HCT116 (cell line): ENCODE results near the gene DOCK3. TPM values are rescaled to one million over a fixed set of nuclear protein-coding genes. Genes with fewer than 3 reads are reported as not detected.

Experiments
- ATAC-seq: fragments of 200-7000 bp; cut with Tn5 transposase; 2 replicates; pipeline ENCODE4 v1.9.1; 2020; ENCODE audit warnings: mild to moderate bottlenecking, moderate library complexity
- BruUV-seq: library from RNA; stranded (reverse); fragments of 400-500 nt; replicated peaks from 2 replicates; lab custom pipeline; 2021; lab: Mats Ljungman, UMichigan
- CTCF ChIA-PET: fragments of 300-600 bp; sonication (Branson Sonifier 250); formaldehyde crosslinking; loops from one replicate; lab custom pipeline; 2021; ENCODE audit warnings: antibody characterized with exemption; lab: Charles Lee
- POLR2A ChIA-PET: fragments of 300-600, 350-600 bp; sonication (Branson Sonifier 250); formaldehyde crosslinking; loops from one replicate; lab custom pipeline; 2021; ENCODE audit warnings: antibody characterized with exemption; lab: Charles Lee
- RAD21 ChIA-PET, 2 experiments: fragments of 300-600 bp; sonication (Branson Sonifier 250); formaldehyde crosslinking; loops; one replicate each; lab custom pipeline; 2023; ENCODE audit warnings: low total read pairs in 2 of 2; ENCODE audit not compliant: uncharacterized antibody in 2 of 2, unreplicated experiment in 2 of 2, low non-redundant PET in 1 of 2; lab: Charles Lee
- DNase-seq: peaks from one replicate; pipeline ENCODE4 v3.0.0-alpha.2; 2010; ENCODE audit warnings: low read depth, low spot score
- H2AFZ ChIP-seq: fragments of 200-600 bp; shearing (Covaris generic), sonication (generic); 2 replicates; pipeline ENCODE4 v1.6.1; 2017; ENCODE audit warnings: low read depth, mixed run types, mixed read lengths, antibody characterized with exemption, low read length; ENCODE audit not compliant: poor library complexity, severe bottlenecking
- H3K27ac ChIP-seq: 2 replicates; pipeline ENCODE4 v1.5.1; 2012; ENCODE audit warnings: low read depth, low read length
- H3K27me3 ChIP-seq: fragments of 200-600 bp; sonication (generic); 2 replicates; pipeline ENCODE4 v1.6.1; 2016; ENCODE audit warnings: mixed run types, low read length, mixed read lengths; ENCODE audit not compliant: insufficient read depth
- H3K36me3 ChIP-seq, 2 experiments: fragments of 200-500 bp in 1 of 2; fragments of 200-600 bp in 1 of 2; sonication (Bioruptor generic) in 1 of 2; sonication (generic) in 1 of 2; 2 replicates each; pipeline versions ENCODE4 v1.5.1 to v1.6.1; 2014 to 2016; ENCODE audit warnings: low read length in 2 of 2, inconsistent platforms in 1 of 2, mixed read lengths in 1 of 2, mixed run types in 1 of 2; ENCODE audit not compliant: insufficient read depth in 2 of 2, control insufficient read depth in 1 of 2
- H3K4me1 ChIP-seq, 2 experiments: fragments of 200-600 bp in 1 of 2; sonication (generic) in 1 of 2; 2 replicates each; pipeline versions ENCODE4 v1.5.1 to v1.6.1; 2012 to 2017; ENCODE audit warnings: low read length in 2 of 2, inconsistent platforms in 1 of 2, mild to moderate bottlenecking in 1 of 2, mixed read lengths in 1 of 2, mixed run types in 1 of 2, moderate library complexity in 1 of 2; ENCODE audit not compliant: insufficient read depth in 2 of 2, control insufficient read depth in 1 of 2
- H3K4me2 ChIP-seq: fragments of 200-600 bp; sonication (generic); 2 replicates; pipeline ENCODE4 v1.6.1; 2017; ENCODE audit warnings: mixed run types, low read length, mixed read lengths
- H3K4me3 ChIP-seq, 2 experiments: fragments of 200-600 bp in 1 of 2; sonication (generic) in 1 of 2; replicated peaks in 1 of 2; 2 replicates each; pipeline ENCODE4 v1.5.1; 2011 to 2016; ENCODE audit warnings: low read length in 2 of 2, control low read depth in 1 of 2, low read depth in 1 of 2, mild to moderate bottlenecking in 1 of 2, mixed read lengths in 1 of 2, mixed run types in 1 of 2
- H3K79me2 ChIP-seq: fragments of 200-600 bp; sonication (generic); 2 replicates; pipeline ENCODE4 v1.6.1; 2017; ENCODE audit warnings: mild to moderate bottlenecking, mixed run types, low read length, moderate library complexity, mixed read lengths; ENCODE audit not compliant: insufficient read depth
- H3K9ac ChIP-seq: fragments of 200-600 bp; sonication (generic); 2 replicates; pipeline ENCODE4 v1.6.1; 2016; ENCODE audit warnings: low read length, mixed read lengths
- H3K9me2 ChIP-seq: fragments of 200-600 bp; sonication (generic), shearing (Covaris generic); 2 replicates; pipeline ENCODE4 v1.6.1; 2017; ENCODE audit warnings: mixed run types, mild to moderate bottlenecking, moderate library complexity; ENCODE audit not compliant: insufficient read depth
- H3K9me3 ChIP-seq, 2 experiments: fragments of 200-500 bp in 1 of 2; fragments of 200-600 bp in 1 of 2; sonication (Bioruptor generic) in 1 of 2; sonication (generic) in 1 of 2; 2 replicates each; pipeline ENCODE4 v1.6.1; 2014 to 2017; ENCODE audit warnings: low read length in 2 of 2, mixed read lengths in 2 of 2, inconsistent platforms in 1 of 2, low read depth in 1 of 2, mild to moderate bottlenecking in 1 of 2, mixed run types in 1 of 2, moderate library complexity in 1 of 2; ENCODE audit not compliant: control insufficient read depth in 1 of 2, insufficient read depth in 1 of 2
- H4K20me1 ChIP-seq: fragments of 200-600 bp; sonication (generic), shearing (Covaris generic); 2 replicates; pipeline ENCODE4 v1.6.1; 2017; ENCODE audit warnings: mixed run types, mild to moderate bottlenecking, moderate library complexity; ENCODE audit not compliant: insufficient read depth
- CBX3 ChIP-seq: IDR thresholded peaks from 2 replicates; pipeline ENCODE4 v1.6.1; 2012; ENCODE audit warnings: low read depth
- CEBPB ChIP-seq: IDR thresholded peaks from 2 replicates; pipeline ENCODE4 v1.6.1; 2012; ENCODE audit warnings: low read depth
- CTCF ChIP-seq, 3 experiments: fragments of 200-600 bp in 1 of 3; sonication (generic) in 1 of 3; IDR thresholded peaks in 2 of 3; conservative IDR thresholded peaks in 1 of 3; 2 replicates each; pipeline ENCODE4 v1.5.1; 2012 to 2017; ENCODE audit warnings: low read depth in 2 of 3, low read length in 2 of 3, antibody characterized with exemption in 1 of 3, borderline replicate concordance in 1 of 3, control low read depth in 1 of 3, mild to moderate bottlenecking in 1 of 3, mixed read lengths in 1 of 3, mixed run types in 1 of 3, moderate library complexity in 1 of 3; ENCODE audit not compliant: insufficient read depth in 1 of 3
- EGR1 ChIP-seq: IDR thresholded peaks from 2 replicates; pipeline ENCODE4 v1.6.1; 2012; ENCODE audit warnings: low read depth
- EZH2 ChIP-seq: fragments of 200-600 bp; sonication (generic); IDR thresholded peaks from 2 replicates; pipeline ENCODE4 v1.6.1; 2017; ENCODE audit warnings: antibody characterized with exemption, mixed run types
- EZH2phosphoT487 ChIP-seq: fragments of 200-600 bp; IDR thresholded peaks from 2 replicates; pipeline ENCODE4 v1.6.1; 2018; ENCODE audit warnings: antibody characterized with exemption, borderline replicate concordance
- FOSL1 ChIP-seq: IDR thresholded peaks from 2 replicates; pipeline ENCODE4 v1.6.1; 2012; ENCODE audit warnings: low read depth
- MAX ChIP-seq: IDR thresholded peaks from 2 replicates; pipeline ENCODE4 v1.6.1; 2012
- POLR2A ChIP-seq: IDR thresholded peaks from 2 replicates; pipeline ENCODE4 v1.7.0; 2011; ENCODE audit warnings: borderline replicate concordance; ENCODE audit not compliant: insufficient read depth, insufficient read length; ENCODE audit errors: extremely low read depth
- POLR2AphosphoS5 ChIP-seq: IDR thresholded peaks from 2 replicates; pipeline ENCODE4 v1.6.1; 2011; ENCODE audit warnings: mild to moderate bottlenecking, low read depth, low read length, moderate library complexity
- RAD21 ChIP-seq: IDR thresholded peaks from 2 replicates; pipeline ENCODE4 v1.6.1; 2012; ENCODE audit warnings: low read depth, mild to moderate bottlenecking
- REST ChIP-seq: IDR thresholded peaks from 2 replicates; pipeline ENCODE4 v1.6.1; 2012; ENCODE audit warnings: low read depth
- SIN3A ChIP-seq: IDR thresholded peaks from 2 replicates; pipeline ENCODE4 v1.6.1; 2012; ENCODE audit warnings: low read depth
- SP1 ChIP-seq: IDR thresholded peaks from 2 replicates; pipeline ENCODE4 v1.6.1; 2012; ENCODE audit warnings: low read depth
- SRF ChIP-seq: IDR thresholded peaks from 2 replicates; pipeline ENCODE4 v1.6.1; 2012; ENCODE audit warnings: low read depth
- TCF7L2 ChIP-seq: IDR thresholded peaks from 2 replicates; pipeline ENCODE4 v1.7.0; 2011; ENCODE audit warnings: borderline replicate concordance, inconsistent platforms; ENCODE audit not compliant: insufficient read depth, insufficient read length; ENCODE audit errors: extremely low read depth
- YY1 ChIP-seq: IDR thresholded peaks from 2 replicates; pipeline ENCODE4 v1.6.1; 2011; ENCODE audit warnings: low read length, low read depth, moderate library complexity, mild to moderate bottlenecking; ENCODE audit not compliant: insufficient replicate concordance; ENCODE audit errors: extremely low read depth
- intact Hi-C: fragments of 100-400 bp; cut with micrococcal nuclease; formaldehyde crosslinking; loops from 2 replicates; pipeline ENCODE4 v1.10.0; 2022
- total RNA-seq: library from RNA; stranded (reverse); gene quantifications from one replicate; pipeline ENCODE4 v1.2.1, GENCODE V29; 2021; ENCODE audit not compliant: unreplicated experiment
- TF ChIP-seq, protein P1 (sequence below): IDR thresholded peaks from 2 replicates; pipeline ENCODE4 v1.6.1; 2012

The DOCK3 gene
- total RNA-seq, 1 experiment from 2014 or later: 4.2 TPM

- ChIA-PET POLR2A (interaction anchor here (0.8 to 2.1 kb wide), 2 partner anchors 9 to 25 kb away, joined by 4 to 7 read pairs; no protein-coding TSS in a partner anchor), RAD21 (interaction anchor here (0.5 to 2.1 kb wide), 9 partner anchors 11 to 745 kb away, joined by 3 to 12 read pairs (median 3); no protein-coding TSS in a partner anchor), CTCF (interaction anchor here (0.8 to 2.8 kb wide), 9 partner anchors 11 to 762 kb away, joined by 3 to 29 read pairs (median 5); partner anchors contain the start of genes CISH and MAPKAPK3)
- Histone ChIP-seq H3K9me3 (no peaks in the 10 kb centered on the region), H3K4me1 (peaks cover 65 to 98% of the 10 kb centered on the region in 2 experiments), H3K79me2 (peaks cover 92% of the 10 kb centered on the region), H3K27ac (peak overlapping the region; percentile 87), H3K9me2 (no peaks in the 10 kb centered on the region), H3K27me3 (no peaks in the 10 kb centered on the region), H3K4me2 (peak overlapping the region; percentile 75), H2AFZ (no peak overlapping the region), H3K4me3 (peak overlapping the region; percentile 27 to 41), H3K36me3 (peaks cover 0 to 10% of the 10 kb centered on the region in 2 experiments; a peak in 1 of 4 replicates), H4K20me1 (no peaks in the 10 kb centered on the region; the same call in 1 of the 2 replicates), H3K9ac (peak overlapping the region; percentile 58)
- TF ChIP-seq FOSL1 (no peak), EZH2 (no peak), POLR2AphosphoS5 (peak; percentile 36; the same call in 1 of the 2 replicates), SRF (no peak), CEBPB (no peak), TCF7L2 (no peak), SIN3A (no peak), RAD21 (no peak), REST (no peak), EGR1 (no peak), POLR2A (no peak), EZH2phosphoT487 (no peak), SP1 (no peak), YY1 (peak; percentile 10), MAX (no peak), CTCF (IDR thresholded peaks at IDR 0.05 in 2 of 3, conservative IDR thresholded peaks at IDR 0.05 in 1 of 3; ENCODE audit: borderline replicate concordance in 1 of 3, insufficient read depth in 1 of 3, low read depth in 2 of 3, low read length in 2 of 3) (peak in 2 of 3 experiments; percentile 60 to 65; a peak in 4 of 6 replicates), CBX3 (no peak)
- TF ChIP-seq, protein P1, sequence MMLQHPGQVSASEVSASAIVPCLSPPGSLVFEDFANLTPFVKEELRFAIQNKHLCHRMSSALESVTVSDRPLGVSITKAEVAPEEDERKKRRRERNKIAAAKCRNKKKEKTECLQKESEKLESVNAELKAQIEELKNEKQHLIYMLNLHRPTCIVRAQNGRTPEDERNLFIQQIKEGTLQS: no peak
- no TSS peak for BruUV-seq
- DNase-seq: peak; percentile 88
- ATAC-seq: peak; percentile 91
- intact Hi-C loops: no loop called here
Observed at GRCh38 chr3:50627407-50628051, 47.2 kb upstream of the DOCK3 start.
